ENCODE measurements around the gene BICDL2. TPM values are rescaled to one million over a fixed set of nuclear protein-coding genes. Genes with fewer than 3 reads are reported as not detected.

Gene BICDL2
- total RNA-seq, 1 experiment from 2014 or later = not detected

DNA sequence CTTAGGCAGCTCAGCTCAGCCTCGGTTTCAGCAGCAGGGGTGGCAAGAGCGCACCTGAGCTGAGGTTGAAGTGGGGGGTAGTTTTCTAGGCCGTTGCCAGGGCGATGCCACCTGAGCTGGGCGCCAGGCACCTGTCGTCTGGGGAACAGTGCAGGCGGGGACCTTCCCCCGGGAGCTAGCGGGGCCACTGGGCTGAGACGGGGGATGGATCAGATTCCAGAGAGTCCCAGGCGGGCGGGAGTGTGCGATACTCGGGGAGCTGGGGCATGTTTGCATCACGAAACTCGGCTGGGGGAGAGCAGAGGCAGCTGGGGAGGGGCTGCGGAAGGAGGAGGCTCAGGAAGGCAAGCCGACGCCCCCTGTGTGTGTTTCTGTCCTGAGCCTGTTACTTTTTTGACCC, 24.5 kb downstream of the BICDL2 start:
- DNase-seq (ENCODE audit: low read depth) = no peak

DNA sequence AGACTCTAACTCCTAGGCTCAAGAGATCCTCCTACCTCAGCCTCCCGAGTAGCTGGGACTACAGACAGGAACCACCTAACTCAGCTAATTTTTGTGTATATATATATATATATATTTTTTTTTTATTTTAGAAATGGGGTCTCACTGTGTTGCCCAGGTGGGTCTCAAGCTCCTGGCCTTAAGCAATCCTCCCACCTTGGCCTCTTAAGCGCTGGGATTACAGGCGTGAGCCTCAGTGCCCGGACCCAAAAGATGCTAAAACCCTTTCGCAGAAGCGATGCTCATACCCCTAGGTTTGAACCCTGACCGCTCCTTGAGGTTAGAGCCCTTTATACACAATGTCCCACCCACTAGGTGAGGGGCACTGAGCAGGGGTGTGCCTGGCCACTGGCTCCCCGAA, 26.2 kb downstream of the BICDL2 start:
- no peak for DNase-seq (ENCODE audit: low read depth)

DNA sequence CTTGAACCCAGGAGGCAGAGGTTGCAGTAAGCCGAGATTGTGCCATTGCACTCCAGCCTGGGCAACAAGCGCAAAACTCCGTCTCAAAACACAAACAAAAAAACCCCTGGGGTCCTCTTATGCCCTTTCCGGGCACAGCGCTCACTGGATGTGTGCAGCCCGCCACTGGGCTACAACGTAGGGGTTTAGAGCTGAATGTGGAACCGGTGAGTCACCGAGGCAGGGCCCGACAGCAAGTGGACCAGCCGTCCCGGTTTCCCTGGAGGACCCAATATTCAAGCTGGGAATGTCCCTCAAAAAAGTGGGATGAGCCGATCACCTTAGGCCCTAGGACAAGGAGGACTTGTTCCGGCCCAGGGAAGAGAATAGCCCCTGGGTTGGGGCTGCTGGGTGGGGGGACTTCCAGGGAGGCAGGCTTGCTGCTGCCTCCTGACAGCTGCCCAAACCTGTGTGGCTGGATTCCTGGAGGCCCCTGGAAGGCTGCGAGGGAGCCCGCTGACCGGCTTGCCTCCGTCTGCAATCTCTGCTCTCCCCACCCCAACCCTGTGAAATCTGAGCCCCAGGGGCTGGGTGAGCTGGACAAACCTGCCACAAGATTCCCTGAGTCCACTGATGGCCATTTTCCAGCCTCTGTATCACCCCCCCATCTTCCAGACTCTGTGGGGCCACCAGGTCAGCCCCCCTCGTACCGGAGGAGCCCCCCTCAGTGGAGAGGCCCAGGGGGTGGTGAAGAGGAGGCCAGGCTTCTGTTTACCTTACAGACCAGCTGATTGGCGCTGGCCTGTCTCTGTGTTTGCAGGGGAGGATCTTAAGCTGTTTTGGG, 27.0 kb downstream of the BICDL2 start:
- DNase-seq (ENCODE audit: low read depth) = no peak

DNA sequence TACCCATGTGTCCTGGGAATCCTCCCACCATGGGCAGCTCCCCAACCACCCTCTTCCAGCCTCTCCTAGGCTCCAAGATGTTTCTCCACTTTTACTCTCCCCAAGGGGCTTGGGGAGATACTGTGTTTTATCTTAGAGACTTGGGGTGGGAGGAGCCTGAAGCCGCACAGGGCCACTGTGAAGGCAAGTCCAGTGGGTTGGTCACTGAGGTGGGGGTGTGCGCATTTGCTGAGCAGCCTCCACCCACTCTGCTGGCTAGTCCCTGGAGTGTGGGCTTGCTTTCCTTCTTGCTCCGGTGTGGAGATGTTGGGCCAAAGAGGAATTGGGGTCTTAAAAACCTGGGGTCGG, 28.1 kb downstream of the BICDL2 start:
- DNase-seq (ENCODE audit: low read depth) = no peak

DNA sequence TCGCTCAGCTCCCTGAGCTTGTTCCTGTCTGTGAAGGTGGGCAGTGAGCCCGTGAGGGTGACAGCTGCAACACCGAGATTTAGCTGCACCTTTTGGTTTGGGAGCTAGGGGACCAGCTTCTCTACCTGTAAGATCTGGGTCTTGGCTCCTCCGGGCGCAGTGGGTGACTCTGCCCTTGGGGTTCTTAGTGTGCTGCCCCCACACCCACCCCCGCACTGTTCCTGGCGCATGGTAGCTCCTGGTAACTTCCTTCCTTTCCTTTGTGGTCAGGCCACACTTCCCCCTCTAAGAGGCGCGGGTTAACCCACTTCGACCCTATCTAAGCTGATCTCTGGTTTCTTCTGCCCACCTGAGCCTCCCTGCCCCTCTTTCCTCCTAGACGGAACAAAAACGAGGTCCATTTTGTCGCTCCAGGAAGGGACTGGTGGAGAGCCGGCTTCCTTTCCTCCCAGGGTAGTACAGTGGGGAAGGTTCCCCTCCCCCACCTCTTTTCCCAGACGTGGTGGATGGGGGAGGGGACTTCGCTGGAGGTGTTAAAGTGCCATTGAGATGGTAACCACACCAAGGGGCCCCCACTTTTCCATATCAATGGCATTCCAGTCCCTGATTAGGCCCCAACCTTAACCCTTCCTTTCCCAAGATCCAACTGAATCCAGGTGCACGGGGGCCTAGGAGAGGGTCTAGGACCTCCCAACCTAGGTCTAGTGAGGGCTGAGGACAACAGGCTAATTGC, 28.6 kb downstream of the BICDL2 start:
- no peak for DNase-seq (ENCODE audit: low read depth)

DNA sequence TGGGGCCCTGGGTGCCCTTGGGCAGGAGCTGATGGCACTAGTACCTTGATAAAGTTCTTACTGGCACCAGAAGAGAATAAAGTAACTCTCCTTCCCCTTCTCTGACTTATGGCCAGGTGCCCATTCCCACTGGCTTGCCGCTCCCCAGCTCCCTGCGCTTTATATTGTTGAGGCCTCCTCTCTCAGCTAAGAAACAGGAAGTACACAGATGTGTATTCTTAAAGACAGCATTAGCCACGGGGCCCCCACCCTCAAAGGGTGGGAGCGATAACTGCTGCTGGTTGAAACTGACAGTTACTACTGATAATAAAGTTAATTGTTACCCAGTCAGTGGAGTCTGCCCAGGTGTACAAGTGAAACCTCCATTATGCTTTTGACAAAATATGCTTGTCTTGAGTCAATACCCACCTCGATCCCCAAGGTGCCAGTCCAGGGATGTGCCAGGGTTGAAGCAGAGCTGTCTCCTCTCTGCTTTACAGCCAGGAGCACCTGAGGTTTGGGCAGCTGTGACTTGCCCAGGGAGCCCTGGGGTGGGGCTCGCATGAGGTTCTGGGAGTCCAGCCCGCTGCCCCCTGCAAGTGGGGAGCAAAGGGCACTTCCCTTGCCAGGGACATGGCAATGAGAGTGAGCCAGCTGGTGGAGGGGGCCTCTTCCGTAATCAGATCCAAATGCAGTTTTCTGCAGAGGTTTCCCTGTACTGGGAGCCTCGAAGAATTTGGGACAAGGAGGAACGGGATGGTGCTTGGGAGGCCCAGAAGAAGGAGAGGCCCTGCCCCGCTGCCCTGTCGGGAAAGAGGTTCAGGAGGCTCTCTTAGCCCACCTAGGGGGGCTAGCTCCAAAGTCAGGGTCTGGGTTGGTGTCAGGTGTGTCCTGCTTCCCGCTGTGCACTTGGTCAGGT, 29.4 kb downstream of the BICDL2 start:
- DNase-seq (ENCODE audit: low read depth) = no peak

DNA sequence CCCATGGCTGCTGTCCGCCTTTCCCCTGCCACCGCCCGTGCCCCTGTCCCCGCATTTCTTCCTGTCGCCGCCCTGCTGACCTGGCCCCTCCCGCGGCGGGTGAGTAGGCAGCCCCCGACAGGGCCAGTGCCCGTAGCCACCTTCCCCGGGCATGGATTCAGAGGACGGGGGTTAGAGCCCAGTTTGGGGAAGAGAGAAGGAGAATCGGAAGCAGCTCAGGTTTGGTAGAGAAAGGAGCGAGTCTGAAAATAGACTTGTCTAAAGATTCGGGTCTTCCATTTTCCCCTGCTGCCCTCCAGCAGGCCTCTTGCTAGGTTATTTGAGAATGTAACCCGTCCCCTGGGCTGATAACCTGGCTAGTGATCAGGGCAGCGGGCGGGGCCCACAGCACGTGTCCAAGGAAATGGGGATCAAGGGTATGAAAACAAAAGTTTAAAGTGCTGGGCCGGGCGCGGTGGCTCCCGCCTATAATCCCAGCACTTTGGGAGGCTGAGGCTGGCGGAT, 31.9 kb downstream of the BICDL2 start:
- DNase-seq (ENCODE audit: low read depth) = no peak

DNA sequence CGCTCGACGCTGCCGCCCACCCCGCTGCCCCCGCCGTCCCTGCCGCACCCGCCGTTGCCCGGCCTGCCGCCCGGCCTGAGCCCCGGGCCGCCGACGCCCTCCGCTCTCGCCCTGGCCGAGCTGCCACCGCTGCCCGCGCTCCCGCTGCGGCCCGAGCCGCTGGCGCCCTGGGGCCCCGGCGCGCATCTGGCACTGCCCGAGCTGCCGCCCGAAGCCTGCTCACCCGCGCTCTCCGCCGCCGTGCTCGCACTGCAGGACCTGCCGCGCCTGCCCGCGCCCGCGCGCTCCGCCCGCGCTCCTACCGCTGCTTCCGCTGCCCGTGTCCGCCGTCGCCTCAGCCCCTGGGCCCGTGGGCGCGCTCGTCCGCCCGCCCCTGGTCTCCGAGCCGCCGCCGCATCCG, 32.4 kb downstream of the BICDL2 start:
- DNase-seq (ENCODE audit: low read depth) = no peak

DNA sequence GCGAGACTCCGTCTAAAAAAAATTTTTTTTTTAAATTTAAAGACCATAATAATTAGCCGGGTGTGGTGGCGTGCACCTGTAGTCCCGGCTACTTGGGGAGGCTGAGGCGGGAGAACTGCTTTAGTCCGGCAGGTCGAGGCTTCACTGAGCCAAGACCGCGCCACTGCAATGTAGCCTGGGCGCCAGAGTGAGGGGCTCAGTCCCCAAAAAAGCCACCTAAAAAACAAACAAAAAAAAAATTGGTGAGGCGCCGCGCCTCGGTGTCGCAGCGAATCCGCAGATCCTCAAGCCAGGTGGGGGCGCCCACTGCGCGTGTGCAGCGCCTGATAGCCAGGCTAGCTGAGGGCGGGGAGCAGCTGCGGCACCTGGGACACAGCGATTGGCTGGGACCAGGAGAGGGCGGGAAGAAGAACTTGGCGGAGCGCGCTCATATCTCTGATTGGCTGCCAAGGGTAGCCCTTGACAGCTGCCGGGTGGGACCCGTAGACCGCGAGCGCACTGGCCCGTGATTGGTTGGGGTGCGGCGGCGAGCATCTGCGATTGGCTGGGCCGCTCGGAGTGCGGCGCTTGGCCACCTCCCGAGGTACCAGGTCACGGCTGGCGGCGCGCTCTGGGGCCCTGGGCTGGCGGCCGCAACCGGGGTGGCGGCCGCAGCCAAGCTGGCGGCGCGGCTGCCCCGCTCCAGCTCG, 33.0 kb downstream of the BICDL2 start:
- peak; percentile 96 for DNase-seq (ENCODE audit: low read depth)

DNA sequence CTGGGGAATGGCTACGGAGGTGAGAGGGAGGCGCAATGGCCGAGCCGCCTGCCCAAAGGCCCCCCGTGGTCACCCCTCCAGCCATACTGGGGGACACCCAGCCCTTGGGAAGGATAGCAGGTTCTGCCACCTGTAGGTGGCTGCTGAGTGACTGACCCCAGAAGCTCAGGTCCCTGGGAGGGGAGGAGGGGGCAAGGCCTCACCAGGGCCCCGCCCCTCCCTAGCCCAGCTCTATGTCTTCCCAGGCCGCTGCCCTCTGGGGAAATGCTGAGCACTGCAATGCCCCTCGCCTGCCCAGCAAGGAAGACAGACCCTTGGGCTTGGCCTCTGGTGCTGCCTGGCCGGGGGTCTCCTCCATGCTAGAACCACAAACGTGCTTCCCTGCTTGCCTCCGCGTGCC, 35.4 kb downstream of the BICDL2 start:
- no peak for DNase-seq (ENCODE audit: low read depth)

DNA sequence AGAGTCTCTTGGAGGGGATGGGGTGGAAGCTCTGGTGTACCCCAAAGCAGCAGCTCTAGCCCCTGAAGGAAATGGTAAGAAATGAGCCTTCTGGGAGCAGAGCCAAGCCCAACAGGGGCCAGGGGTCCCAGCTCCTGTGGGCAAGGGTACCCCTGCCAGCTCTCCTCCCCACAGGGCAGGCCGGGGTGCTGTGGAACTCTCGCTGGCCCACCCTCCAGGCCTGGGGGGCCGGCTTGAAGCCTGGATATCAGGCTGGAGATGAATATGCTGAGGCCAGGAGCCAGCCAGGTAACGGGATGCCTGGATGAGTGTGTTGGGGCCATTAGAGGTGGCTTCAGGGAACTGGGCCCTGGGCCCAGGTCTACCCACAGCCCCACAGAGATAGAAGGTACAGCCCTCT, 36.2 kb downstream of the BICDL2 start:
- DNase-seq (ENCODE audit: low read depth) = no peak

DNA sequence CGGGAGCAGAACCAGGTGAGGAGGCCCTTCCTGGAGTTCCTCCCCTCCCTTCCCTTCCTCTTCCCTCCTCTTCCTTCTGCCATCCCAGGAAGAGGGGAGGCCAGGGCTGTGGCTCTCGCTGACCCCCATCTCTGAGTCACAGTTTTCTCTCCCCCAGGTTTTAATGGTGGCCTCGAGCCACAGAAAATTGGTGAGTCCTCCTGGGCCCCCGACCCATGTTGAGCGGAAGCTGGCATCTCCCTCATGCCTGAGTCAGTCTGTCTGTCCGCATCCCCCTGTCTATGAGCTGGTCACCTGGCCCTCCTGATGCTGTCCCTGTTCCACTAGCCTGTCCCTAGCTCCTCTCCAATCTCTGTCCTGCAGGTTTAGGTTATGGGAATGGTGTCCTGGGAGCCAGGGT, 36.8 kb downstream of the BICDL2 start:
- DNase-seq (ENCODE audit: low read depth) = no peak

DNA sequence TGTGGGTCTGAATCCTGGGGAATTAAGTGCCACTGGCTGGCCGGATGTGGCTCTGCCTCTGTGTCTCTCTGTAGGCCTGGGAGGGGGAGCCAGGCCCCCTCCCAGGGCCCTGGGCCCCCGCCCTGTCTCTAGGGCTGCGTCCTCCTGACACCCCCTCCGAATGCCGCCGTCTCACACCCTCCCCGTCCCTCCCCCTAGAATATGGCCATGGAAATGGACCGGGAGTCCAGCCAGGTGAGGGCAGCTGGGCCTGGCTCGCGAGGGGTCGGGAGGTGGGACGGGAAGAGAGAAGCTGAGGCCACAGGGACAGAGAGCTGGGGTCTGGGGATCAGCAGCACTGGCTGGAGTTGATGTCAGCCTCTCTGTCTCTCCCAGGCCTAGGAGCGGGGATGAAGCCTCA, 40.4 kb downstream of the BICDL2 start:
- no peak for DNase-seq (ENCODE audit: low read depth)

DNA sequence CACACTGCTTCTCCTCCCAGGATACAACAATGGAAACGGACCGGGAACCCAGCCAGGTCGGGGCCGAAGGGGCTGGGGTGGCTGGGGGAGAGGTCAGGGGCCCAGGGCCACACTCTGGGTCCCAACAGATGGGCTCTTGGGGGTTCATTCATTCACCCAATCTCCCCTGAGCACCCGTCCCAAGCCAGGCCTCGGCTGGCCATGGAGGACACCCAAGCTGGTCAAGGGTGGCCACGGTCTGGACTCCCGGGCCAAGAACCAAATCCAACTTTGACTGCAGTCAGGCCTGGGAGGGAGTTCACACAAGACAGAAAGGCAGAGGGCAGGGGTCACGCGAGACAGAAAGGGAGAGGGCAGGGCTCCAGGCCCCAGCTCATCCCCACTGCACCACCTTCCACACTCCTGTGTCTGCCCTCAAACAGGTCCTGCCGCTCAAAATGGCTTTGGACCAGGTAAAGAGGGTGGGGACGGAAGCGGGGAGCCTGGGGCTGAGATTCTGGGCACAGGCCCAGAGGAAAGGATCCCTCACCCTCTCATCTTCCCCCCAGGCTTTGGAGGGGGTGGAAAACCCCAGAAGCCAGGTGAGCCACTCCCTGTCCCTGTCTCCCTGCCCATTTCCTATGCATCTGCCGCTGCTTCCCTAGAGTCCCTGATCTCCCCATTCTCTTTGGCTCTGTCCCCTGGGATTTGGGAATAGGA, 44.2 kb downstream of the BICDL2 start:
- DNase-seq (ENCODE audit: low read depth) = no peak

DNA sequence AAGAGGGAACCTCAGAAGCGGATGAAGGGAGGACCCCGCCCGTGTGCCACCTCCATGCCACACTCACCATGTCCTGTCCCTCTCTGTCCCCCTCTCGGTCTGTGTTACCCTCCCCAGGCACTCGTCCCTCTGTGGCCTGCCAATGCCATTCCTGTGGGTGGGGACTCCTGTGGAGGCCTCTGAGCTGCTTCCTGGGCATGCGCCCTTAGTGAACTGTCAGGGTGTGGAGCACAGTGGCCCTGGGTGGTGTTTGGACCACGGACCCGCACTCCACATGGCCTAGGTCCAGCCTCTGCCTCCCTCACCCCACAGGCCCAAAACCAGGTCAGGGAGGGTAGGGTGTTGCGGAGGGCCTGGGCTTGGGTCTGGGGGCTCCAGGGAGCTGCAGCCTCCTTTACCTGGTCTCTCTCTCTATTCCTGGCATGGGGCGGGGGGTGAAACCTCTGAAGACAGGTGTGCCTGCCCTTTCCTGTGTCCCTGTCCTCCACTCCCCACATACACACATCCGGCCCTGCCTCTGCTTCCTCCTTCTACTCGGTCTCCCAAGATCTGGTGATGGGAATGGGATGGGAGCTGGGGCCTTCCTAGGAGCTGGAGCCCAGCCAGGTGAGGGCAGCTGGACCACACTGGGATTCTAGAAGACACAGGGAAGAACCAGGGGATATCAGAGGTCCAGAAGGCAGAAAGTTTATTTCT, 45.0 kb downstream of the BICDL2 start:
- DNase-seq (ENCODE audit: low read depth) = no peak

DNA sequence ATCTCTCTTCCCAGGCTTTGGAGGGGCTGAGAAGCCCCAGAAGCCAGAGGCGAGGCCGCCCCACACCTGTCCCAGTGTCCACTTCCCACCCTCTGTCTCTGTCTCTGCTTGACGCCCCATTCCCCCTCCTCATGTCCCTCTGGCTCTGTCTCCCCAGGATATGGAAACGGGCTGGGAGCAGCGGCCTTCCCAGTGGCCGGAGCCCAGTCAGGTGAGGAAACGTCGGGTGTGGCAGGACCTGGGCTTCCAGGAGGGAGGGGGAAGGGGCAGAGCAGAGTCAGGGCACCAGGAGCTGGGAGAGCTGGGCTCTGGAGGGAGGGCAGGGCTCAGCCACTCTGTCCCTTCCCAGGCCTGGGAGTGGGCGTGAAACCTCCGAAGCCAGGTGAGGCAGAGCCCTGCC, 45.9 kb downstream of the BICDL2 start:
- no peak for DNase-seq (ENCODE audit: low read depth)

DNA sequence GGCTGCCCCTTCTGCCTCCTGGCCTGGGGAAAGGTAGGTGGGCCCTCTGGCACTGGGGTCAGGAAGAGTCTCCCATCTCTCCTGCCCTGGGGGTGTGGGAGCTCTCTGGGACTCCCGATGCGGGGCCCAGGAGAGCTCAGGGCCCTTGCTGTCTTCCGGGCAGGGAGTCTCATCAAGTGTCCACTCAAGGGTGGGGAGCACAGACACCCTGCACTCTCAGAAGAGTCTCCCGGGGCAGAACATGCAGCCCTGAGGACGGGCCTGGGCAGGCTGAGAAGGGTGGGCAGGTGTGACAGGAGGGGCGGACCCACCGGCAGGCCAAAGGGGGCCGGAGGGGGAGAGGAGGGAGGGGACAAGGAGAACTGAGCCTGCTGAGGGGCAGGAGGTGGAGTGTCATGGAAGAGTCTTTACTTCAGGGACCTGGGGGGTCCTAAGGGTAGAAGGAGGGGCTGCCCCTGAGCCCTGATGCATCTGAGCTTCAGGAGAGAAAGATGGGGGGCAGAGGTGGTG, 48.1 kb downstream of the BICDL2 start:
- no peak for DNase-seq (ENCODE audit: low read depth)

DNA sequence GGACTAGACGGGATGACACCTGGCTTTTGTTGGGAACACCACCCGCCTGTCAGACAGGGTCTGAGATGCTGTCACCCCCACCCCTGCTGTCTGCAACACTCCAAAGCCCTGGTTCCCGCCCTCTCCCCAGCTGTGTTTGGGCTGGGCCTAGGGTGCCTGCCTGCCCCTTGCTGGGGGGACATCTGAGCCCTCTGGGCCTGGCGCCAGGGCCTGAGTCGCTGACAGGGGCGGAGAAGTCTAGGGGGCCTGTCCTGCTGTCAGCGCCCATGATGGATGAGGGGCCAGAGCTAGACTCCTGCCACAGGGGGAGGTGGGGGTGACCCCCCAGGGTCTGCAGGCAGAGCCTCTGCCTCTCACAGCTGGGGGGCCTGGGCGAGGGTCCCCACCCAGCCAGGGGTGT, 48.9 kb downstream of the BICDL2 start:
- DNase-seq (ENCODE audit: low read depth) = peak; percentile 53

DNA sequence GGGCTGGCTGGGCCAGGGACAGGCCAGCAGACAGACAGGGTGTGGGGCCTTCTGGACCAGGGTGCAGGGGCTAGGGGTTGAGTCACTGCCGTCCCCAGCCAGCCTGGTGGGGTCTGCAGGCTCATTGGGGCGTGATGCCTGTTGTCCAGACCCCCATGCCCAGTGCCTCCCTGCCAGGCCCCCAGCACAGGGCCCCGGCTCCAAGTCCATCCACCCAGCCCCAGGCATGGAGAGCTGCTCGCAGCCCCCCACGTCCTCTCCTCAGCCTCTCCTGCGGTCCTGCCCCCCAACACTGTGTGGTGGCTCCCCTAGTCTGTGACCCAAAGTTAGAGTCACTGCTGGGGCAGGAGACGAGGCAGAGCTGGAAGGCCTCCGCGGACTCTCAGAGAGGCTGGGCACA, 49.5 kb downstream of the BICDL2 start:
- no peak for DNase-seq (ENCODE audit: low read depth)

DNA sequence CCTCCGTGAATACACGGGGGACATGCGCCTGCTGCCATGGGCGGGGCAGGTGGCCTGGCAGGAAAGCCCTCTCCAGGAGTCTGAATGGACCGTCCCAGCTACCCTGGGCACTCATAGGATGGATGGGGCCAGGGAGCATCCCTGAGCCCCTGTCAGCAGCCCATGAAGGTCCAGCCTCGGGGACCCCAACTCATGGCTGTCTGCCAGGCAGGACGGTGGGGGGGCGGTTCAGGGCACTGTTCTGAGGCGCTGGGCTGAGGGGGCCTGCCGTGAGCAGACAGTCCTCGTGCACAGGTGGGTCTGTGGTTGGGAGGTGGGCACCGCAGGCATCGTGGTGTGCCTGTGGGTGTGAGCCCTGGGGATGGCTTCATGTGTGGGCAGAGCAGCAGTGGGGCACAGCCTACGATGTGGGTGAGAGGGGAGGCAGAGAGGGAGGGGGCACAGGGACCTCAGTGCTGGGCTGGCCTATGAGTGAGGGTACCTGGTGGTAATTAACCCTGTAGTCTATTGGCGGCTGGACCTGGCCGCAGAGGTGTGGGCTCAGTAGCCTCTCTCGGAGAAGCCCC, 50.0 kb downstream of the BICDL2 start:
- DNase-seq (ENCODE audit: low read depth) = no peak

All from LHCN-M2 (cell line).